Measurements from ENCODE around the gene PIK3R5.

Gene PIK3R5

DNA sequence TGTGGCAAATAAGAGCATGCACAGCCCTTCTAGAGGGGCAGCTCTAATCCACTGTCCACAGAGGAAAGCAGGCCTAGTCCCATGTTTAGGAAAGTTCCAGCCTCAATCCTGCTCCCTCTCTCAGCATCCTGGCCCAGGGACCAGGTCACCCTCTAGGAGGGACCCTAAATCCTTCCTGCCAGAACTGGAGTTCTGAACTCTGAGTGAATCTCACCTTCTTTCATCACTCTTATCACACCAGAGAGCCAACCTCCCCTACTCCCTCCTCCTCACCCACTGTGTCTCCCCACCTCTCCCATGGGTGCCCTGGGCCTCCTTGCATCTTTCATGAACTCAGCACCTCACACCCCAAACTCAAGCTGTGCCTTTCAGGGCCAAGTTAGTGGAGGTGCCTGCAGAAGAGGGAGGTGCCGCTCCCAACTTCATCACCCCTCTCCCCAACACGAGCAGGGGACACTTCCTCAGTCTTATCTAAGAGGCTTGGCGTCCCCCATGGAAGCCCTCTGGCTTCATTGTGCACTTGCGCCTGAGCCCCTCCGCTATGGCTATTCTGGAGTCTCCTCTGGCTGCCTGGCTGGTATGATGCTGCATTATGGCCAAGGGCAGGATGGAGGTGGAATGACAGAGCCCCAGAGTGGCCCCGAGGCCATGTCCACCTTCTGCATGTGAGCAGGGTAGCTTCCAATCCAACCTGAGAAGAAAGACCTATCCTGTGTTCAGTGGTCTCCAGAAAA lies 129.7 kb downstream of the PIK3R5 start:
- Histone ChIP-seq H3K9me3 (ENCODE audit: severe bottlenecking) (no peaks in the 10 kb centered on the region), H3K27ac (no peak overlapping the region)
- no peak for DNase-seq

GRCh38 chr17:8835106-8835505 lies 130.4 kb downstream of the PIK3R5 start:
- no peaks in the 10 kb centered on the region for H3K27me3 ChIP-seq (ENCODE audit: insufficient read depth, low read depth, severe bottlenecking)
- H3K4me3 ChIP-seq (ENCODE audit: low read depth, low read length): no peak overlapping the region
- no peaks in the 10 kb centered on the region for H3K9me3 ChIP-seq (ENCODE audit: severe bottlenecking)
- no peak overlapping the region for H3K27ac ChIP-seq
- H3K36me3 ChIP-seq: no peaks in the 10 kb centered on the region
- TF ChIP-seq, protein P1, sequence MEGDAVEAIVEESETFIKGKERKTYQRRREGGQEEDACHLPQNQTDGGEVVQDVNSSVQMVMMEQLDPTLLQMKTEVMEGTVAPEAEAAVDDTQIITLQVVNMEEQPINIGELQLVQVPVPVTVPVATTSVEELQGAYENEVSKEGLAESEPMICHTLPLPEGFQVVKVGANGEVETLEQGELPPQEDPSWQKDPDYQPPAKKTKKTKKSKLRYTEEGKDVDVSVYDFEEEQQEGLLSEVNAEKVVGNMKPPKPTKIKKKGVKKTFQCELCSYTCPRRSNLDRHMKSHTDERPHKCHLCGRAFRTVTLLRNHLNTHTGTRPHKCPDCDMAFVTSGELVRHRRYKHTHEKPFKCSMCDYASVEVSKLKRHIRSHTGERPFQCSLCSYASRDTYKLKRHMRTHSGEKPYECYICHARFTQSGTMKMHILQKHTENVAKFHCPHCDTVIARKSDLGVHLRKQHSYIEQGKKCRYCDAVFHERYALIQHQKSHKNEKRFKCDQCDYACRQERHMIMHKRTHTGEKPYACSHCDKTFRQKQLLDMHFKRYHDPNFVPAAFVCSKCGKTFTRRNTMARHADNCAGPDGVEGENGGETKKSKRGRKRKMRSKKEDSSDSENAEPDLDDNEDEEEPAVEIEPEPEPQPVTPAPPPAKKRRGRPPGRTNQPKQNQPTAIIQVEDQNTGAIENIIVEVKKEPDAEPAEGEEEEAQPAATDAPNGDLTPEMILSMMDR (IDR thresholded peaks at IDR 0.05; ENCODE audit: low read depth, low read length): no peak
- DNase-seq: no peak

More for the DNA sequence above, 129.7 kb downstream of the PIK3R5 start:
- Histone ChIP-seq H3K36me3 (no peaks in the 10 kb centered on the region), H3K4me3 (ENCODE audit: low read depth, low read length) (no peak overlapping the region), H3K27me3 (ENCODE audit: insufficient read depth, low read depth, severe bottlenecking) (no peaks in the 10 kb centered on the region)
- TF ChIP-seq, protein P1 (IDR thresholded peaks at IDR 0.05; ENCODE audit: low read depth, low read length): no peak

DNA sequence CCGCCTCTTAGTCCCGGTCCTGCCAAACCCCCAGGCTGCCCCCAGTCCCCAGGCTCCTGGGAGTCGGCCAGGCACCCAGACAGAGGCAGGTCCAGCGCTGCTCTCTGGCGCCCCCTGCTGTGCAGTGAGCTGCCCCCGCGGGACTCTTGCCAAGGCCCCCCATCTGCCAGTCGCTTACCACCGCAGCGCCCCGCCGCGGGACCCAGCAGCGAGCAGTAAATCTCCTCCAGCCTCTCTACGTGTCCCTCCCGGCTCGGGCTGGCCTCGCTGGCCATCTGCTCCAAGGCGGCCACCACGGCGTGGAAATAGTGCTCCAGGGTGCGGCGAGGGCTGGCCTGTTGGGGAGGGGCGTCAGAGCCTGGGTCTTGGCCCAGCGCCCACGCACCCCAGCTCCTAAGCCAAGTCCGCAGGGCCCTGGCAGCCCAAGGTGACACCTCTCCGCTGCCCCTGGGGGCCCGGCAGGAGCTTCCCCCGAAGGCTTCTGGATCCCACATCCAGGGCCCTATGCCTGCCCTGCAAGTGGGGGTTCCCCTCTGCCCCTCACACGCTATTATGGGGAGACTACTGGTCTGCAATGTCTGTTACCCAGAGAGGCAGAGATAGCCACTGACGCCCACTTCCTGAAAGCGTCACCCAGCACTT lies 132.7 kb downstream of the PIK3R5 start:
- DNase-seq: peak; percentile 94
- H3K36me3 ChIP-seq: no peaks in the 10 kb centered on the region
- TF ChIP-seq, protein P1 (IDR thresholded peaks at IDR 0.05; ENCODE audit: low read depth, low read length): peak; percentile 90

GRCh38 chr17:8831234-8831849 lies 134.2 kb downstream of the PIK3R5 start:
- H3K9me3 ChIP-seq (ENCODE audit: severe bottlenecking): no peaks in the 10 kb centered on the region
- H3K27ac ChIP-seq: peak overlapping the region; percentile 55
- H3K4me3 ChIP-seq (ENCODE audit: low read depth, low read length): no peak overlapping the region
- H3K27me3 ChIP-seq (ENCODE audit: insufficient read depth, low read depth, severe bottlenecking): no peaks in the 10 kb centered on the region
- peak; percentile 55 for DNase-seq
- TF ChIP-seq, protein P1 (IDR thresholded peaks at IDR 0.05; ENCODE audit: low read depth, low read length): no peak
- H3K36me3 ChIP-seq: no peaks in the 10 kb centered on the region

More for the DNA sequence above, 132.7 kb downstream of the PIK3R5 start:
- Histone ChIP-seq H3K27me3 (ENCODE audit: insufficient read depth, low read depth, severe bottlenecking) (no peaks in the 10 kb centered on the region), H3K27ac (peak overlapping the region; percentile 69), H3K4me3 (ENCODE audit: low read depth, low read length) (no peak overlapping the region), H3K9me3 (ENCODE audit: severe bottlenecking) (no peaks in the 10 kb centered on the region)

- Histone ChIP-seq H3K27me3 (ENCODE audit: insufficient read depth, low read depth, severe bottlenecking) (no peaks in the 10 kb centered on the region), H3K27ac (no peak overlapping the region), H3K9me3 (ENCODE audit: severe bottlenecking) (no peaks in the 10 kb centered on the region), H3K4me3 (ENCODE audit: low read depth, low read length) (no peak overlapping the region), H3K36me3 (no peaks in the 10 kb centered on the region)
- DNase-seq: no peak
- TF ChIP-seq, protein P1 (IDR thresholded peaks at IDR 0.05; ENCODE audit: low read depth, low read length): no peak
Observed at GRCh38 chr17:8830141-8830540, 135.4 kb downstream of the PIK3R5 start.
